ENCODE measurements around the gene ARMH1.
"Not testable (repeated sequence)": the region's sequence is repeated elsewhere in the genome, so short reads cannot be mapped to it uniquely, and the experiment has no call there.

The ARMH1 gene

DNA sequence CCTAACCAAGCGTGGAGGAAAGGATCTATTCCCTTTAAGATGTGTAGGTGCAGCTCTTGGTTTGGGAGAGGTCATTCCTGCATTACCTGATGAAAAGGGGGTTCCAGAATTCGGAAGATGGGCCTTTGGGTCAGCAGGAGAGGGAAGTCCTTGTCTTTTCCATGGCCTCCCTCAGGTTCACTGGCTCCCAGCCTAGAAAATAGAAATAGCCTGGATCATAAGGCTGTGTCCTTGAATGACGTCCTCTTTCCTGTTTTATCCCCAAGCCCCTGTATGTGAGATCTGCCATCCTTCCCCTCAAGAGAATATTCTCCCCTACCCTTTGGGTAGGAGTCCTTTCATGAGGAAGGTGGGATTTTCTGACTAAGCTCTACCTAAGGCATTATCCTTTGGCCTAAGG lies 86.4 kb downstream of the ARMH1 start:
- Histone ChIP-seq H3K4me1 (ENCODE audit: control insufficient read depth, insufficient read depth, low read length) (no peaks in the 10 kb centered on the region), H3K9me3 (ENCODE audit: control insufficient read depth, insufficient read depth, low read depth, low read length) (no peaks in the 10 kb centered on the region), H3K4me3 (ENCODE audit: low read depth, low read length) (no peak overlapping the region), H3K27ac (ENCODE audit: extremely low read depth, low read depth, low read length) (no peak overlapping the region), H3K36me3 (ENCODE audit: control insufficient read depth in 2 of 2, insufficient read depth in 1 of 2, low read length in 2 of 2) (peaks cover 56 to 98% of the 10 kb centered on the region in 2 experiments)
- POLR2A ChIA-PET = interaction anchor here (0.9 to 3.4 kb wide), 4 partner anchors 8 to 39 kb away, joined by 3 to 17 read pairs (median 5); partner anchors contain the start of gene RPS8
- CTCF ChIA-PET = interaction anchor here (1.3 kb wide), 1 partner anchor 32 kb away, joined by 5 read pairs; no protein-coding TSS in a partner anchor
- TF ChIP-seq ZNF138 (tag by site-specific recombination; IDR thresholded peaks at IDR 0.05; ENCODE audit: borderline replicate concordance) (no peak), ZFHX2 (tag by site-specific recombination; conservative IDR thresholded peaks at IDR 0.05) (no peak), ZNF394 (tag by site-specific recombination; IDR thresholded peaks at IDR 0.05; ENCODE audit: borderline replicate concordance) (no peak), ZBTB1 (tag by site-specific recombination; IDR thresholded peaks at IDR 0.05) (no peak), ZNF768 (tag by site-specific recombination; IDR thresholded peaks at IDR 0.05) (no peak), REPIN1 (tag by site-specific recombination; IDR thresholded peaks at IDR 0.05; ENCODE audit: low read depth) (no peak), ZNF610 (tag by site-specific recombination; IDR thresholded peaks at IDR 0.05; ENCODE audit: borderline replicate concordance) (no peak)

DNA sequence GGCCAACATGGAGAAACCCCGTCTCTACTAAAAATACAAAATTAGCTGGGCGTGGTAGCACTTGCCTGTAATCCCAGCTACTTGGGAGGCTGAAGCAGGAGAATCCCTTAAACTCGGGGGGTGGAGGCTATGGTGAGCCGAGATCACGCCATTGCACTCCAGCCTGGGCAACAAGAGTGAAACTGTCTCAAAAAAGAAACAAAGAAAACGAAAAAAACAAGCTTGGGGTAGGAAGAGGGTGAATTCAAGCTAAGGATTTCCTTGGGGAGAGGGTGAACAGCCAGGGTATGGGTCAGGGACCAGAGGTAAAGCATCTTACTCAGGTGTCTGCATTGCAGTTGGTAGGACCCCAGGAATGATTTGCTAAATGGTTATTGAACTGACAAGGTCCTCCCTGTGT lies 91.9 kb downstream of the ARMH1 start:
- not testable (repeated sequence) for H3K9me3 ChIP-seq (ENCODE audit: control insufficient read depth, insufficient read depth, low read depth, low read length); H3K4me3 ChIP-seq (ENCODE audit: low read depth, low read length); H3K4me1 ChIP-seq (ENCODE audit: control insufficient read depth, insufficient read depth, low read length); H3K27ac ChIP-seq (ENCODE audit: extremely low read depth, low read depth, low read length)
- CTCF ChIA-PET = interaction anchor here (1.3 to 1.7 kb wide), 2 partner anchors 19 to 35 kb away, joined by 4 read pairs; partner anchors contain the start of gene RNU5D-1
- H3K36me3 ChIP-seq (ENCODE audit: control insufficient read depth in 2 of 2, insufficient read depth in 1 of 2, low read length in 2 of 2) = peaks cover 40 to 69% of the 10 kb centered on the region in 2 experiments
- POLR2A ChIA-PET = interaction anchor here (1.4 to 2.4 kb wide), 5 partner anchors 9 to 92 kb away, joined by 4 to 15 read pairs (median 5); partner anchors contain the start of genes ARMH1, BTBD19, RNU5D-1 and RPS8

All from HEK293 (cell line).